Kidney glomerular epithelial cell (primary cell): ENCODE results near the gene KIT.

ENCODE experiments used
- DNase-seq: peaks from one replicate; lab custom pipeline; 2025; lab: John Stamatoyannopoulos, UW

Gene KIT

DNA sequence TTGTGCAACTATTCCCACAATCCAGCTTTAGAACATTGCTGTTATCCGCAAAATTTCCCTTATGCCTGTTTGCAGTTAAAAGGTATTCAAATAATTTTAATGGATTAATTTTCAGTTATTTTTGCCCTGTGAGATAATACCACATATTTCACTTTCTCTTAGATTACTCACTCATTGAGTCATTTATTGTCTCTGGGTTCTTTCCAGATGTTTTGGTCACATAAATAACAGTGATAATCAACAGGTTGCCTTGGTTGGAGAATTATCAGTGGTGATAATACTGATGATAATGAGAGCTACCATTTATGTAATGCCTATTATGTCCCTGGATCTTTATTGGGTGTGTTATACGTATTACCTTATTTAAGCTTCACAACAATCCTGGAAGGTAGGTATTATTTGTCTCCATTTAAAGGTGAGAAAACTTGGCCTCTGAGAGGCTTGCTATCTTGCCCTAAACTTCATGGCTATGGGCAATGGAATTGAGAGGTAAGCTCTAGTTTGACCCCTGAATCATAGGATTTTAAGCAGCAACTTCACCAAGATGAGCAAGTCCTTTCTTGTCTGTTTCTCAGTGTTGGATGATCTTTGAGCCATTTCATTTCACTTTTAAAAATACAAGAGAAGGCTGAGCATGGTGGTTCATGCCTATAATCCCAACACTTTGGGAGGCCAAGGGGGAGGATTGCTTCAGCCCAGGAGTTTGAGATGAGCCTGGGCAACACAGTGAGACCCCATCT, 87.4 kb downstream of the KIT start:
- no peak for DNase-seq

DNA sequence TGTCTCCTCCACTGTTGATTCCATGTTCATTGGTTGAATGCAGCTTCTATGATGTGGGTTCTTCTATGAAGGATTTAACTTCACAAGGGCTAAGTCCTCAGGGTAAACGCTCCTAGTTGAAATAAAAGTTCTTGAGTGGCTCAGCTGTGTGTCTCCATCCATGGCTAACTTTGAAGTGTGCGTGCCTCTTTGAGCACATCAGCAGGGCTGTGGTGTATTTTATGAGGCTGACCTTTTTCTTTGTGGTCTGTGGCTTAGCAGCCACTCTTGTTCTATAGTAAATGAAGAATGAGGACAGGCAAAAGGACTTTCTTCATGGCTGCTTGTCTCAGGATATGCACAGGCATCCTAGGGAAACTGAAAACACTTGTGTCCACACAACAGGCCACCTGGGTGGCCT, 88.5 kb downstream of the KIT start:
- DNase-seq: no peak

DNA sequence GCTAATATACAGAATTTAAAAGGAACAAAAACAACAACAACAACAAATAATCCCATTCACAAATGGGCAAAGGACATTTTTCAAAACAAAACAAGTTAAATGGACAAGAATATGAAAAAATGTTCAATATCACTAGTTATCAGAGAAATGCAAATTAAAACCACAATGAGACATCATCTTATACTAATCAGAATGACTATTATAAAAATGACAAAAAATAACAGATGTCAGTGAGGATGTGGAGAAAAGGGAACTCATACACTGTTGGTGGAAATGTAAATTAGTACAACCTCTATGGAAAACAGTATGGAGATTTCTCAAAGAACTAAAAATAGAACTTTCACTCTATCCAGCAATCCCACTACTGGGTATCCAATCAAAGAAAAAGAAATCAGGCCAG, 92.6 kb downstream of the KIT start:
- no peak for DNase-seq

DNA sequence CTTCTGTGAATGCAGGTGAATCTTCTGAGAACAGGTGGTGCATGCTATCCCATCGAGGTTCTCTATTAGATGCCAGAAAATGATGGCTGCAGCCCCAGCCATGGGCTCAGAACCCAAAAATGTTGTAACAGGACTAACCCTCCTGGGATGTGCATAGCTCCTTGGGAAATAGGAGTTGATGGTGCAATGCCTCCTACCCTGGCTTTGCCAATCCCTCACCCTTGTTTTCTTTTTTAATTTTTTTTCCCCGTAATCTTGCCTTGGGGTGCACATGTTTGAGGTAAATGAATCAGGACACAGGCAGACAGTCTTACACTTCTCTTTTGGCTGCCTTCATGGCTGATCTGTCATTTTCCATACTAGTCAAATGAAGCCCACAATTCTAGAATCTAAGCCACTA, 96.6 kb downstream of the KIT start:
- no peak for DNase-seq

DNA sequence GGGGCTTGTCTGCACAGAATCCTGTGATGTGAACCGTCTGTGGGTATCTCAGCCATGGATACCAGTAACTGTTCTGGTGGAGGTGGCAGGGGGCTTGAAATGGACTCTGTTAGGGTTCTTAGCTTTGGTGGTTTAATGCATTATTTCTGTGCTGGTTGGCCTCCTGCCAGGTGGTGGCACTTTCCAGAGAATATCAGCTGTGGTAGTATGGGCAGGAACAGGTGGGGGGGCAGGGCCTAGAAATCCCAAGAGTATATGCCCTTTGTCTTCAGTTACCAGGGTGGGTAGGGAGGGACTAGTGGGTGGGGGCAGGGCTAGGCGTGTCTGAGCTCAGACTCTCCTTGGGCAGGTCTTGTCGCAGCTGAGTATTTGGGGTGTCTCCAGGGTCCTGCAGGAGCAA, 106.7 kb downstream of the KIT start:
- DNase-seq: no peak

DNA sequence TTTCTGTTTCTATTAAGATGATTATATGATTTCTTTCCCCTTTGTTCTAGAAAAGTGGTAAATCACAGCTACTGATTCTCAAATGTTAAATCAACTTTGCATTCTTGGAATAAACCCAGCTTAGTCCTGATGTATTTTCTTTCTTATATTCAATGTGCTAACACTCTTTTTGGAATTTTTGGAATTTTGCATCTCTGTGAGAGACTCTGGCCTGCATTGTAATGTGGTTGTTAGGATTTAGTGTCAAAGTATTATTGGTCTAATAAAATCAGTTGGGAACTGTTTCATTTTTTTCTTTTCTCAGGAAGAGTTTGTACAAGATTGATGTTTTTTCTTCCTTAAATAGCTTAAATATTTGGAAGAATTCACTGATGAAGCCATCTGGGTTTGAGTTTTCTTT, 109.6 kb downstream of the KIT start:
- no peak for DNase-seq

DNA sequence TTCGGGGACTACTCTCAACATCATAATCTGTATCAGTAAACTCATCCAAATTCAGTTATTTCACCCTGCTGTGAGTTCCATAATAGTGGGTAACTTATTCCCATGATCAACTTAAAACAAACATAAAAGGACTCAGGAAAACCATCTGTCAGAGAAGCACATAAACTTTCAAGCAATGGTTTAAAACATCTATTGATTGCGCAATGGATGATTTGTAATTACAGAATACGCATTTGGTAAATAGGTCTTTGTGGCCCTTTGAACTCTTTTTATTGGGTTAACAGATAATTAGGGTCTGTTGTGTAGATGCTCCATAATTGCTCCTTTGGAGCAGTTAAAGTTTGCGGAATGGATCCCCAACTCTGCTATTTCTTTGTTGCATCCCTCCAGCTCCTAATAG, 115.3 kb downstream of the KIT start:
- DNase-seq: no peak

DNA sequence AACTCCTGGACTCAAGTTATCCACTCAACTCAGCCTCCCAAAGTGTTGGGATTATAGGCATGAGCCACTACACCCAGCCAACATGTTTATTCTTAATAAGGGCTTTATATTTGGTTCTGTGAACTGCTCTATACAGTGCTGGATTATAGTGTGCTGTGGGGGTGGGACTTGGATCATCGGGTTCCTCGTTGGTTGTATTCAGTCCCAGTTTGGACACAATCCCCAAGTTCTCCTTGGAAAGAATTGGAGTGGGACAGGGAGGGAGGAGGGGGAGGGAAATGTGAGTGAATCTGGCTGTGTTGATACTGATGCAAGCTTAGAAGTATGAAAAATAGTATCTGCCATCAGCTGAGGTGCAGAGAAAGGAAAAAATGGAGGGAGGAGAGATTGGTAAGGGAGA, 121.3 kb downstream of the KIT start:
- DNase-seq: no peak

DNA sequence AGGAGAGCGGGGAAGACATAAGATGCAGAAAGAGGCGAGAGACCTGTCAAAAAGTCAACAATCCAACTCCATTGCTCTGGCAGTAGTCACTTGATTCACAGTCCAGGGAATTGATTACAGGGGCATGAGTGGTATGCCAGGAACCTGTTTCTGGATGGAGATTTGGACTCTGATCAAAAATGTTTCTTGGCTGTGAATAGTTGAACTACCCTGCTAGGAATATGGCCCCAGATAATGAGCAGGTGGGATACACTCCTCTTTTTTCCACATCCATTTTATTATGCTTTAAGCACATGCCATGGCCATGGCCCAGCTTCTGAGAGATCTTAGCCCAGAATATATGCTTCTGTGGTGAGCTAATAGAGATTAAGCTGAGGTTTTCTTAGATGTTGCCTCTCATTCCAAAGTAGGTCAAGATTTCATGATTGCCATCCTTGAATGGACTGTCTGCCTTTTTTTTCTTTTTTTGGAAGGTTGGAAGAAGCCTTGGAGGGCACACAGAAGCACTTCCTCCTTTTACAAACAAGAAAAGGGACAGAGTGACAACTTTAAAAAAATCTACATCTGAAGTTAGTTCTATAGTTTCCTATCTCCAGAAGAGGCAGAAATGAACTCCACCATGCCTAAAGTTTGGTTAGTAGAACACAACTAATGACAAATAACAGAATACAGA, 121.9 kb downstream of the KIT start:
- no peak for DNase-seq

DNA sequence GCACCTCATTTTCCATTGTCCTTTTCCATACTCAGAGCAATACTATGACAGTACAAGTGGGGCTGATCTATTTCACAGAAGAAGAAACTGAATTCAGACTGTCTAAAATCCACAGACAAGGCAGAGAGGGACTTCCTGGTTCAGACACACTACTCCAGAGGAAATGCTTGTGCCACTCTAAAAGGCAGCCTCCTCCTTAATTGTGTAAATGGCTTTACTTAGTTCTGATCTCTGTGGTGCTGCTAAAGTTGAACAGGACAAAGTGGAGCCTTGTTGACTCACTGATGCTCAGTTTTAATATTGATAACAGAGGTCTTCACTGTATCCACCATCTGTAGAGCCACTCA, 122.4 kb downstream of the KIT start:
- DNase-seq: no peak

DNA sequence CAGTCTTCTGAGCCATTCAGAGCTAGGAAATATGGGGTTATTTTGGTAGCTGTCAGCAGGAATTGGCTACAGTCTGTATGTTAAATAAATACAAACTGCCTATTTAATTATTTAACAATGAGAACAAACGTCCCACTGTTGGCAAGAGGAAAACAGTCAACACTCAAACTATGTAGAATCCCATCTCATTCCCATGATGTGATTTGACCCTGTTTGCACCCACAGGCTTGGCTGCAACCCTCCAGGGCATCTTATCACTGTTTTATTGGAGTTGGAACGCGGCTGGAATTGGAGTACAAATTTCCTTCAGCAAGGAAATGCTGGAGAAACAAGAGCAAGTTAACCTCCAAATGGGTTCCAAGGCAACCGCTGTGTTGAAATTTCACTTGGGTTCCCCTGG, 124.0 kb downstream of the KIT start:
- no peak for DNase-seq

DNA sequence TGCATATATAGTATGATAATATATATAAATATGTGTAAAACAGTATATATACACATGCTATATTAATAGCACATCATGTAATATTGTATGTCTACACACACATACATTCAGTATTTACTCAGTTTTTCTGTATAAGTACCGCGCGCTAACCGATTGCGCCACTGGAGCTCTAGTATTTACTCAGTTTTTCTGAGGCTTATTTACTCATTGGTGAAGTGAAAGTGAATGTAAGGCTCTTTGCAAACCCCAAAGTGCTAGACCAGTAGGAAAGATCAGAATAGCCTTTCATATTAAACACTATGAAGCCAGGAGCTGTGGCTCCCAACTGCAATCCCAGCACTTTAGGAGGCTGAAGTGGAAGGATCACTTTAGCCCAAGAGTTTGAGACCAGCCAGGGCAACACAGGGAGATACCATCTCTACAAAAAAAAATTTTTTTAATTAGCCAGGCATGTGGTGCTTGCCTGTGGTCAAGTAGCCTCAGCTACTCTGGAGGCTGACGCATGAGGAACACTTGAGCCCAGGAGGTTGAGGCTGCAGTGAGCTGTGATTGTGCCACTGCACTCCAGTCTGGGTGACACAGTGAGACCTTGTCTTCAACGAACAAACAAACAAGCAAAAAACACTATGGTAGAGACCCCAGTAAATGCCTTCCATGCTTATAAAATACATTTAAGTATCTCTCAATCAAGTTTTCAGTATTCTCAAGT, 125.8 kb downstream of the KIT start:
- DNase-seq: no peak

DNA sequence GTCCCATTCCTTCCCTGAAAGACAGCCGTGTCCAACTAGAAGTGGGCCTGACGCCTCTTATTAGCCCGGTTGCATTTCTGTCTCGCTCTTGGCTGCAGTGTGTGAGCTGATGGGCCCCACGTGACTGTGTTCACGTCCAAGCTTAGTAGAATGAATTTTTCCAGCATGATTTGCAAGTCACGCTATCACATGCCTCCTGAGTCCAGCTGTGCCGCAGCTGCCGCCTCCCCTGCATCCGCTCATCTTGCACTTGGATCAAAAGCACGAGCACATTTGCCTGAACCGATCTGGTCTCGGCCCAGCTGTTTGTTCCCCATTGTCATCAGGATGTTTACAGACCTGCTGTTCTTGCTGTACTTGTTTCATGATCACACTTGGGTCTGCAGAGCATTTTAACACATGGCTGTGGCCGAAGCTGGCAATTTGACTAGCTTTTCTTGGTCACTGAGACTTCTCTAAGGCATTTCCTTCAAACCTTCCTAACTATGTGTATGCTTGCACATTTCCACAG, 126.5 kb downstream of the KIT start:
- no peak for DNase-seq
